Lower leg skin (tissue), 4 donors: Measurements from ENCODE around the gene SYN1. TPM values are rescaled to one million over a fixed set of nuclear protein-coding genes. Genes with fewer than 3 reads are reported as not detected.

Experiments used
- DNase-seq, 2 donors: peaks; one replicate each; pipeline ENCODE4 v3.0.0-alpha.2; 2019; ENCODE audit warnings: low spot score in 2 of 2
- H3K4me3 ChIP-seq: fragments of 200-600 bp; sonication (generic); 2 replicates; pipeline ENCODE4 v1.5.1; 2017; ENCODE audit warnings: mild to moderate bottlenecking, low read depth; ENCODE audit not compliant: poor library complexity, severe bottlenecking
- POLR2A ChIP-seq, 2 donors: fragments of 450-650 bp; IDR thresholded peaks; one replicate each; pipeline ENCODE4 v1.6.1; 2016 to 2017; ENCODE audit warnings: antibody characterized with exemption in 2 of 2, mild to moderate bottlenecking in 1 of 2, moderate library complexity in 1 of 2
- WGBS, 2 donors: methylation state at CpG; one replicate each; pipeline ENCODE4 v1.1.5; 2018; 5-methylcytosine and 5-hydroxymethylcytosine counted together
- intact Hi-C: fragments of 100-400 bp; cut with DNase I; formaldehyde crosslinking; loops from one replicate; pipeline ENCODE4 v1.15.0; 2023; ENCODE audit warnings: low total_unique reads
- total RNA-seq, 4 donors: library from RNA; depleted of rRNA; stranded (reverse); fragments of >200 nt; gene quantifications; one replicate each; pipeline ENCODE4 v1.1.0, GENCODE V29; 2016
- TF ChIP-seq, protein P1 (sequence below), 3 donors: fragments of 450-650 bp; IDR thresholded peaks; one replicate each; pipeline ENCODE4 v1.5.1; 2016; ENCODE audit warnings: antibody characterized with exemption in 3 of 3, mild to moderate bottlenecking in 3 of 3, moderate library complexity in 2 of 3

The SYN1 gene
- total RNA-seq, 4 donors from 2014 or later, result 0.10 to 0.72 (median 0.61) TPM; not detected in 1

DNA sequence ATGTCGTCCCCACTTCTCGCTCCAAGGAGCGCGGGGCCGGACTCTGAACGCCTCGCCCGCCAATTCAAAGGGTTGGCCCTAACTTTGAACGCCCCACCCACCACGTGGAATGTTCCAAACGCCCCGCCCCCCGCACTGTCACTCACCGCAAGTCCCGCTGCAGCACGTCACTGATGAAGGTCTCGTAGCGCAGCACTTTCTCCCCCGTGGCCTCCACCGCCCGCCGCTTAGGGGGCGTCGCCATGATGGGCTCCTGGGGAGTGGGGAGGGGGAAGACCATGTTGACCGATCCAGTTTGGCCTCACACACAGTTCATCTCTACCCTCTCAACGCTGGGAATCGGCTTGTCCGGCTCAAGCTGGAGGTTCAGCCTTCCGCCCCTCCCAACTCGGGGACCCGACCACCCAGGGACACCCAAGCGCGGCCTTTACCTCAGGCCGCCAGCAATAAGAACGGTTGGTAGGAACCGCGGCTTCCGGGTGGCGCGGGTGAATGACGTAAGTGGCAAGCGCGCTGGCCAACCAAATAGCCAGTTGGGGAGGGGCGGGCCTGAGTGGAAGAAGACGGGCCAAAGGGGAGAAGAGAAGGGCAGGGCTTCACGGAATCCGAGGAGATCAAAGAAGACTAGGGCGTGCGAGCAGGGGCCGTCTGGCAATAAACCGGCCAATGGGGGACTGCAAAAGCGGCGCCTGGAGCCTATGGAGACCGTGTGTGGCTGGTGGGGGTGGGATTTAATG, 39.2 kb upstream of the SYN1 start, which contains the start of gene UXT:
Gene UXT (minus strand): TSS at position 497 of the 737 bp plus-strand sequence. CDS start 253 bp downstream, at position 244.
- WGBS, 2 donors, result 0 to 36% methylated on average over 18 to 52 of the region's 54 CpGs
- intact Hi-C loops, result no loop called here
- TF ChIP-seq, protein P1, sequence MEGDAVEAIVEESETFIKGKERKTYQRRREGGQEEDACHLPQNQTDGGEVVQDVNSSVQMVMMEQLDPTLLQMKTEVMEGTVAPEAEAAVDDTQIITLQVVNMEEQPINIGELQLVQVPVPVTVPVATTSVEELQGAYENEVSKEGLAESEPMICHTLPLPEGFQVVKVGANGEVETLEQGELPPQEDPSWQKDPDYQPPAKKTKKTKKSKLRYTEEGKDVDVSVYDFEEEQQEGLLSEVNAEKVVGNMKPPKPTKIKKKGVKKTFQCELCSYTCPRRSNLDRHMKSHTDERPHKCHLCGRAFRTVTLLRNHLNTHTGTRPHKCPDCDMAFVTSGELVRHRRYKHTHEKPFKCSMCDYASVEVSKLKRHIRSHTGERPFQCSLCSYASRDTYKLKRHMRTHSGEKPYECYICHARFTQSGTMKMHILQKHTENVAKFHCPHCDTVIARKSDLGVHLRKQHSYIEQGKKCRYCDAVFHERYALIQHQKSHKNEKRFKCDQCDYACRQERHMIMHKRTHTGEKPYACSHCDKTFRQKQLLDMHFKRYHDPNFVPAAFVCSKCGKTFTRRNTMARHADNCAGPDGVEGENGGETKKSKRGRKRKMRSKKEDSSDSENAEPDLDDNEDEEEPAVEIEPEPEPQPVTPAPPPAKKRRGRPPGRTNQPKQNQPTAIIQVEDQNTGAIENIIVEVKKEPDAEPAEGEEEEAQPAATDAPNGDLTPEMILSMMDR (IDR thresholded peaks at IDR 0.05), result no peak
- TF ChIP-seq POLR2A (IDR thresholded peaks at IDR 0.05), result no peak
- DNase-seq, result peak; percentile 89 to 98
- H3K4me3 ChIP-seq, result peak within 1 kb of the TSS; percentile 50

DNA sequence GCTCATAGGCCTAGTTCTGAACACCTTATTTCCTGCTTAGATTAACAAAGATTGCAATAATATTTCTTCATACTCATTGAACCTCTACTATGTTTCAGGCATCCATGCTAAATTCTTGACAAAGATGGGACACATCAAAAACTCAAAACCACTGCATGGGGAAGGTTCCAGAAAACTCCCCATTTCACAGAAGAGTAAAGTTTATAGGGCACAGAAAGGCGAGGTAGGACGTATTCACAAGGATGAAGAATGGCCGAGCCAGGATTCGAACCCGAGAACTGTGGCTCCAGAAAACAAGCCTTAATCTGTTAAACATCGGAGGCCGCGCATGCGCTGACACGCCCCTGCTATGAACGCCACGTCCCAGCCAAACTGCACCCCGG, 38.6 kb upstream of the SYN1 start:
- 0 to 58% methylated on average over 3 to 13 of the region's 13 CpGs for WGBS, 2 donors
- no peak overlapping the region for H3K4me3 ChIP-seq
- intact Hi-C loops, result no loop called here
- TF ChIP-seq POLR2A (IDR thresholded peaks at IDR 0.05), result no peak
- TF ChIP-seq, protein P1 (IDR thresholded peaks at IDR 0.05), result no peak
- DNase-seq, result no peak

DNA sequence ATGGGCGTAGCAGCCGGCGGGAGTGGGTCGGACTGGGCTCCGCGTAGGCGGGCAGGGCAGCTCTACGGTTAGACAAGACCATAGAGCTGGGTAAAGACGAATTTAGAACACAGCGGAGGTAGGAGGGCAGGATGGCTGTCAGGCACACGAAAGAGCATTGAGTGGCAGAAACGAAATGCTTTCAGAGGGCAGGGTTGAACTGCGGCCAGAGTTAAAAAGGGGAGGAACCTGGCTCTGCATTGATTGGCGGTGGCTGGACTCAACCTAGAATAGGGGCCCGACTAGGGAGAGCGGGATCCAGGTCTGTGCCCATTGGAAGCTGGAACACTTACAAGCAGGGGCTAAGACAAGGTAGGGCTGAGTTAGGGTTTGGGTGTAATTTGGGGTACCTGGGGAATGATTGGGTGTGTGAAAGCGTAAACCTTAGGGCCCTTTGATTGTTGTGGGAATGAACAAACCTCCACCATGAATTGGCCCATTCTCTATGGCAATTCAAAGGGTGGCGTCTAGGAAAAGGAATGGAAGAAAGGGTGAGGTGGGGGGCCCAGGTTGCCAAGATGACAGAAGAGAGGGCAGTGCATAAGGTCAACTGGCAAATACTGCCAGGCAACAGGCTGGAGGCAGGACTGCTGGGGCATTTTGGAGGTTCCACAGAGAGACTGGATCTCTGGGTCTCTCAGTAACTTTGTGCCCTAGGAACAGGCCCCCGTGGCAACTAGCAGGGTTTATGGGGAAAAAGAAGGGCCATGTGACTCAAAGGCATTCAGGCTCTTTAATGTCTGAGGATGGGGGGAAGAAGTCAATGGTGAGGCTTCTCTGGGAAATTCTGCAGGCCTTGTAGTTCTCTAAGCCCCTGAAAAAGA, 31.6 kb upstream of the SYN1 start:
- no peak for DNase-seq
- intact Hi-C loops, result no loop called here
- no peak for TF ChIP-seq POLR2A (IDR thresholded peaks at IDR 0.05)
- TF ChIP-seq, protein P1 (IDR thresholded peaks at IDR 0.05), result no peak
- no peak overlapping the region for H3K4me3 ChIP-seq
- WGBS, 2 donors, result 12 to 46% methylated on average over 19 of the region's 19 CpGs

DNA sequence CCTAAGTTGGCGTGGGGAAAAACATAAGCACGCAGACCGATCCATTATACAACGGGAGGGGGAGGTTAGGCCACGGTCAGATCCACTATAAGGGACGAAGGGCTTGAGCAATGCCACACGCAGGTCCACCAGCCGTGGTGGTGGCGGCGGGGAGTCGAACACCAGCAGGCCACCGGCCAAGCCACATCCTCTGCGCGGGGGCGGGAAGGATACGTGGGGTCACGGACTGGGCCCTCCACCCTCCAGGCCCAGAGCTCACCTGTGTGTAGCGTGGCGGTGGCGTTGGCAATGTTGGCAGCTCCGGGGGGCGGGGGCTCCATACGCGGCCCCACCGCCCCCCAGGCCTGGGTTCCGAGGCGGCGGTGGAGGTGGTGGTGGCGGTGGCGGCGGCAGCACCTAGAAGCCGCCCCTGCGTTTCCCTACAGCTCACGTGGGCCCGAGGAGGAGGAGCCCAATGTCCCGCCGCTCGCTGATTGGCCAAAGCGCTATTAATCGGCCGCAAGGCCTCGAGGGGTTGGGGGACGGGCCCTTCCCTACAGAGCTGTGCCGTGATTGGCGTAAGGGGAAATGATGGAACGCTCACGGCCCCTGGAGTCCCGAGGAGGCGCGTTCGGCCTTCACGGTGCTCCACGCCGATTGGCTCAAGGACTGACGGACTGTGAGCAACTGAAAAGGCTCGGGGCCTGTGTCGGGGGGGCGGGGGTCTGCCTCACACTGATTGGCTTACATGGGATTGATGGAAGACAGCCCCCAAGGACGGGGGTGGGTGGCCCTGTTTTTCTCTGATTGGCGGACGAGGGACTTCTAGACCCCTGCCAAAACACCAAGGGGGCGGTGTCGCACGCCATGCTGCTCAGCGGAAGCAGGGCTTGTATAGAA, 30.7 kb upstream of the SYN1 start, which contains the start of gene ELK1:
Gene ELK1 (minus strand): TSS at position 400 of the 879 bp plus-strand sequence. CDS start 9,122 bp downstream, outside the sequence.
- 0 to 35% methylated on average over 30 to 56 of the region's 65 CpGs for WGBS, 2 donors
- peak; percentile 93 to 98 for DNase-seq
- intact Hi-C loops, result no loop called here
- TF ChIP-seq, protein P1 (IDR thresholded peaks at IDR 0.05), result no peak
- TF ChIP-seq POLR2A (IDR thresholded peaks at IDR 0.05), result no peak
- peak within 1 kb of the TSS; percentile 60 for H3K4me3 ChIP-seq

DNA sequence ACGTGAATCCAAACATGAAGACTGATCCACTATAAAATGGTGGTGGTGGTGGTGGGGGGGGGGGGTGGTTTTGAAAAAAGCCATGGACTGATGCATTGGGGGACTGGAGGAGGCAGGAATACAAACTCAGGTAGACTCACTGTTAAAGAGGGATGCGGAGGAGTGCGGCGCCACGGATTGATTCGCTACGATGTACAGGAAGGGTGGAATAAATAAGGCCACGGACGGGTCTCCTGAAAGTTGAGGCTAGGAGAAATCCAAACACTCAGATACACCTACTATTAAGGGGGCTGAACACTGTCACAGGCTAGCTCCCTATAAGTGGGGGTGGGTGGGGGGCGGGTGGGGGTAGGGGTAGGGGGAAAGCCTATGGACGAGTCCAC, 30.1 kb upstream of the SYN1 start:
- WGBS, 2 donors, result 1 to 36% methylated on average over 11 of the region's 11 CpGs
- DNase-seq, result no peak
- intact Hi-C loops, result no loop called here
- no peak overlapping the region for H3K4me3 ChIP-seq
- no peak for TF ChIP-seq POLR2A (IDR thresholded peaks at IDR 0.05)
- TF ChIP-seq, protein P1 (IDR thresholded peaks at IDR 0.05), result no peak
